ENCODE results near the gene C2CD4B.

- TF ChIP-seq, protein P1, sequence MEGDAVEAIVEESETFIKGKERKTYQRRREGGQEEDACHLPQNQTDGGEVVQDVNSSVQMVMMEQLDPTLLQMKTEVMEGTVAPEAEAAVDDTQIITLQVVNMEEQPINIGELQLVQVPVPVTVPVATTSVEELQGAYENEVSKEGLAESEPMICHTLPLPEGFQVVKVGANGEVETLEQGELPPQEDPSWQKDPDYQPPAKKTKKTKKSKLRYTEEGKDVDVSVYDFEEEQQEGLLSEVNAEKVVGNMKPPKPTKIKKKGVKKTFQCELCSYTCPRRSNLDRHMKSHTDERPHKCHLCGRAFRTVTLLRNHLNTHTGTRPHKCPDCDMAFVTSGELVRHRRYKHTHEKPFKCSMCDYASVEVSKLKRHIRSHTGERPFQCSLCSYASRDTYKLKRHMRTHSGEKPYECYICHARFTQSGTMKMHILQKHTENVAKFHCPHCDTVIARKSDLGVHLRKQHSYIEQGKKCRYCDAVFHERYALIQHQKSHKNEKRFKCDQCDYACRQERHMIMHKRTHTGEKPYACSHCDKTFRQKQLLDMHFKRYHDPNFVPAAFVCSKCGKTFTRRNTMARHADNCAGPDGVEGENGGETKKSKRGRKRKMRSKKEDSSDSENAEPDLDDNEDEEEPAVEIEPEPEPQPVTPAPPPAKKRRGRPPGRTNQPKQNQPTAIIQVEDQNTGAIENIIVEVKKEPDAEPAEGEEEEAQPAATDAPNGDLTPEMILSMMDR (IDR thresholded peaks at IDR 0.05), result no peak
- TF ChIP-seq POLR2A (IDR thresholded peaks at IDR 0.05), result no peak
Measured at GRCh38 chr15:62138124-62138523, 27.0 kb downstream of the C2CD4B start.

All from thyroid gland (tissue), 4 donors.